Stromal cell of bone marrow (primary cell): ENCODE results near the gene NDUFC1.
"Not testable (repeated sequence)": the region's sequence is repeated elsewhere in the genome, so short reads cannot be mapped to it uniquely, and the experiment has no call there.

Experiments
- DNase-seq: peaks from one replicate; pipeline ENCODE4 v3.0.0-alpha.2; 2012; ENCODE audit warnings: low read depth

NDUFC1 gene

DNA sequence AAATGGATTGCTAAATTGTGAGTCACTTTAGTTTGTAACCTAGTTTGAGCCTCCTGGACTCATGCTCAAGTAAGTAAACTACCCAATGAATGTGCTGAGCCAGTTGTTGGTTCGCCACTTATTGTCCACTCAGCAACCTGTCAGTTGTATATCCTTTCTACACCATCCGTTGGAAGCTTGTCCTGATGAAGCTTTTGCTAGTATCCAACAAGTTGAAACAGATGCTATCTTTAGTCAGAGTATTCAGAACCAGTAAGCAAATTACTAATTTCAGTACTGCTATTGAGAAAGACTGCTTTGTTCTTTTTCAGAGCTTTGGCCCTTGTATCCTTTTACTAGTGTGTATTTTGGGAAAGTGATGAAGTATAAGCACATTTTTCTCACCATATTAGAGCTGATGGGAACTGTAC is 5.3 kb downstream of the NDUFC1 start:
- no peak for DNase-seq

DNA sequence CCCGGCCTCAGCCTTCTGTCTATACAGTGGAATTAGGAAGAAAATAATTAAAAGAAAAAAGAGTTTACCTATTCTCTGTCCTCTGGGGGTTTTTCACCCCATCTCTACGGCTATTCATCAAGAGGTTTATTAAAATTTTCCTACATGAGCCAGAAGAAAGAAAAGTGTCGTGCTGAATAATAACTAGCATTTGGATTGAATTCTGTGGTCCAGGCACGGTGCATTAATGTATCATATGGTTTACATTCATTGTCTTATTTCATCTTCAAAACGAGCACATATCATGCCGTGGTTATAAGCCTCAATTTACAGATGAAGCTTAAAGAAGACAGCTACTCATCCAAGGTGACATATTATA is 6.4 kb downstream of the NDUFC1 start:
- no peak for DNase-seq

DNA sequence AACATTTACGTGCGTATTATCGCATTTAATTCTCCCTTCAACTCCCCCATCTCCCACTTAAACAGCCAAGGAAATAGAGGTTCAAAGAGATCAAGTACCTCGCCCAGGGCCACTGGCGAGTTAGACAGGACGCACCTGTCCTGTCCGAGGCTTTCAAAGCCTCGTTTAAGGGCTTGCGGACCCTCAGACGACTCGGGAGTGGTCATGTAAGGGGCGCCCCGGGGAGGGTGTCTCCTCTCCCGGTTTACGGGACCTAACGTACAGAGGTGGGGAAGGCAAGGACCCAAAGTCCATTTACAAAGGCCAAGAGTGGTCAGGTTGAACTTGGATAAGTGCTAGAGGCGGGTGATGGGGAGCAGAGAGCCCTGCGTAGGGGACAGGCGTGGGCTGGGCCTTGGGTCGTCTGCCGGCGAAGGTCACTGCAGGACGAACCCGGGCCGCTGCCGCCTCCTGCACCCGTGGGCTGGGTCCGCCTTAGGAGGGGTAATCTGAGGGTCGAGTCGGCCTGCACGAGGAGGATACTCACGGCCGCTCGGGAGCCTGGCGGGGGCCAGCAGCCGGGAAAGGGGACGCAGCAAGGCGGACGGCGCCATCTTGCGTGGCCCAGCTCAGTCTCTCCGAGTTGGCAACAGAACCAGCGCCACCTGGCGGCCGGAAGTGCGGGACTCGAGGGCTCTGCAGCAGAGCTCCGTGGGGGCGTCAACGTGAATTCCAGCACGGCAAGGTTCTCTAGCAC is 6.9 kb downstream of the NDUFC1 start:
- peak; percentile 83 for DNase-seq

DNA sequence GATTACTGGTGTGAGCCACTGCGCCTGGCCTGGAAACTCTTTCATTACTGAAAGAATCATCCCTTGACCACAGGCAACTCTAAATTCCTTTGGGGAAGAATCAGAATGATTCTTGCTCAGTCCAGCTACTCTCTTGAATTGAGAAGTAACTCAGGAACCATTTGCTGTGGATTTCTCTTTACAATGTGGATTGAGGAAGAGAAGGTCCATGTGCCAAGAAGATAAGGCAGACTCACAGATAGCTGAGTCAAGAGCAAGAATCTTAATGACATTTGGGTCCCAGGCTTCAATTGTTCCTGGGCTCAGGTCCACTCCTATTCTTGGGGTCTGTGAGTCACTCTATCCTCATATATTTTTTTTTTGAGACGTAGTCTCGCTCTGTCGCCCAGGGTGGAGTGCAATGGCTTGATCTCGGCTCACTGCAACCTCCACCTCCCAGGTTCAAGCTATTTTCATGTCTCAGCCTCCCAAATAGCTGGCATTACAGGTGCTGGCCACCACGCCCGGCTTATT is 16.0 kb downstream of the NDUFC1 start:
- DNase-seq: no peak

DNA sequence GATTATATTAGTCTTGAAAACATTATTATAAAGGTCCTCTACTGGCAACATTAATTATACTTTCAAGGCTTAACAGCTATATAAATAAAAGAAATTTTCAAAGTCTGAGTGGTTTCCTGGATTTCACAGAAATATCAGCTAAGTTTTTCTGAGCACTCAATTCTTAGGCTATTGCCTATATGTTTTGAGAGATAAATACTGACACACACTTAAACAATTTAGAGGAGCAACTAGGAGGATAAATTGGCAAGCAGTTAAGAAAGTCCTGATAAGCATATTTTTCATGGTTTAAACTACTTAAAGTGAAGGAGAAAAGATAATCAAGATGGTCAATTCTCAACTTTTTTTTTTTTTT is 19.6 kb downstream of the NDUFC1 start:
- no peak for DNase-seq

DNA sequence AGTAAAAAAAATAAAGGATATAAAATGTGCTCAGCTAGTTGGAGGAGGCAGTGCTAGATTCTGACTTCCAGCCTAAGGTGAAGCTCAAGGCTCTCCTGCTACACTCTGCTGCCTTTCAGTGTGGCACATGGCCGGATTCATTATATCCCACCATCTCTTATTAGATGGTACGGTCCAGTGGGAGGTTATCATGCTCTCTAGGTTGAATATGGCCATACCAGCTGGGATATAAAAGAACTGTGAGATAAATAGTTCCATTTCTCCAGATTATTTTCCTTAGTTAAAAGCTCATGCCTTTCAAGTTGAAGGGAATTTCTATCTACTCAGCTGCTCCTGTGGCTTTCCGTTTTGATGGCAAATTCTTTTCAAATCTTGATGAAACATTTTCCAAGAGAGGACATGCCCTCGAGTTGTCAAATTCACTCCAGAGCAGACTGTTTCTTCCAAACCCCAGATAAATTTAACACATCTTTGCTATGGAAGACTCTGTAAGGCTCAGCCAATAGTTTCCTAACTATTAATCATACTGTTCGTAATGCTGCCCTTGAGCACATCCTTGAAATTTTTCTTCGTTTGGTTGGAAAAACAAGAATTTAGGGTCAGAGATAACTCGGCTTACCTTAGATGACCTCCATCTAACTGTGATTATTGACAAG is 20.1 kb downstream of the NDUFC1 start:
- no peak for DNase-seq

DNA sequence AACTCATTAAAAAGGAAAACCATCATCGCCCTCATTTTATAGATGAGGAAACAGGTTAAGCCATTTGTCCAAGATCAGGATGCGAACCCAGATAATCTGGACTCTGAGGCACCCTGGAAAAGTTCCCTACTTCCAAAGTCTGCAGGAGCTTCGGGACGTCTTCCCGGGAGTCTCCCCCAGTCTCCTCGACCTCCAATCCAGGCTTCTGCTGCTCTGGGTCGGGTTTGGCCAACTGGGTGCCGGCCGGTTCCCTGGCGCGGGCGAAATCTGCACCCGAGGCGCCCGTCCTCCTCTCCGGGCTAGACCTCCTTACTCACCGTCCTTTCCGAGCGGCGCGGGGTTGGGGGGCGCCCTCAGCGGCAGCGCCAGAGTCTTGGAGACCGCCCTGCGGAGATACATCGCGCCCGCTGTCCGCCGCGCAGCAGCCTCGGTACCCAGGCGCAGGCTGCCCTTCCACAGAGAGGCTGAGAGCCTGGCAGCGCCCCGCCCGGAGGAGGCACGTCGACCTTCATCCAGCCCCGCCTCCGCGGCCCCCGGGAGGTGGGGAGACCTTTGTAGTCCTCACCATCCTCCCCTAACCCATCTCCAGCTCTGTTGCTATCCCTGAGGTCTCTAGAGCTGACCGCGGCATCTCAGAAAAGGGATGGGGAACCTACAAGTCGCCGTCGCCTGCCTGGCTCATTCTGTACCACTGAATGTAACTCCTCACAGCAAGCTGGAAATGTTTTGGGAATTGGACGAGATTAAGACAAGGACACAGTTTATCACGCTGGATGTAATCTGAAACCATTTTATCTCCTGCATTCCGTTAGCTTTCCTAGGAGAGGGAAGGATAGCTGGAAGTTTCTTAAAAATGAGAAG is 22.3 kb downstream of the NDUFC1 start, which contains the start of gene MGARP:
Gene MGARP (minus strand): TSS at position 466 of the 861 bp plus-strand sequence. CDS start 67 bp downstream, at position 399.
- no peak for DNase-seq

DNA sequence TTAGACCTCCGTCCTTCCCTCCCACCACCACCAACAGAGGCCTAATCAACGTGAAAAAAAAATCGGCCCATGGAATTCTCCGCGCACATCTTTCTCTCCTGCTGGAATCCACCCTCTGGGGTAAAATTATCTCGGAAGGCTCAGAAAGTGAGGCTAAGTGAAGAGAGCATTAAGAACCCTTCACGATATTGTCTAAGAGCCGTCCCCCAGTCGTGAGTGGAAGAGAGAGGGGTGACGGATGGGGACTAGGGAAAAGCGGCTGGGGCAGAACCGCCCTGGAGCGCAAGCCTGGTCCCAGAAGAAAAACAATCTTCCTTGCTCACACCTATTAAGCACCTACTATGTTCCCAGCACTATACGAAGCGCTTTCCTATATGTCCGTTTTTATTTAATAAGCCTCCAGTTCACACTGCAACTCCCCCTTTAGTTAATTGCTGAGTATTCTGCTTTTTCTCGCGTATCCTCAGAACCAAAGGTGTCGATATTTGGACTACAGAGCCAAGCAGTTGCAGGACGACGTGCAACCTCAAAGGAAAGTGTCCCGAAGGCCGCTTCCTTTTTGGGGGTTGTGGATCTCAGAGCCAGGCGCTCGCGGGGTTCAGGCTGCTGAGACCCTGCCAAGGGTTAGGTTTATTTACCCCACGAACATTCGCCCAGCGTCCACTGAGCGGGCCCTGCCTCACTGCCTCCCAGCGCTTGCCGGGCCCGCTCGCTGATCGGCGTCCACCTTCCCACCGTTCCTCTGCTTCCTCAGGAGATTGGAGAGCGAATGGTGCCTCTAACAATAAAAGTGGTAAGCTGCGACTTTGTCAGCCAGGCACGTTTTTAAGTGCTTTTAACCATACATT is 23.1 kb downstream of the NDUFC1 start:
- no peak for DNase-seq

DNA sequence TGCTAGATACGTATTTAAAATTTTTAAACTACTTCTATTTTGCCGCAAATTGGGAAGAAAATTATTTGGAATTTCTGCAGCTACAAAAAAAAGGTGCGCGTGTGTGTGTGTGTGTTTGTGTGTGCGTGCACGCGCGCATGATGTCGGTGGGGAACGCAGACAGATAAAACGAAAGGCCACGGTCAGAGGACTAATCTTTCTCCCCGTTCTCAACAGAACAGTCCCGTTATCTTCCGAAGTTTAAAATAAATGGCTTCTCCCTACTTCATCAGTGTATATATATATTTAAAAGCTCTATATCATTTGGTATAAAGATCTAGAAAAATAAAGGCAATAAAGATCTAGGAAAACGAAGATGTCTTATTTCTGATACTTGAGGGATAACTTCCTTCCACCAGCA is 23.8 kb downstream of the NDUFC1 start:
- no peak for DNase-seq

DNA sequence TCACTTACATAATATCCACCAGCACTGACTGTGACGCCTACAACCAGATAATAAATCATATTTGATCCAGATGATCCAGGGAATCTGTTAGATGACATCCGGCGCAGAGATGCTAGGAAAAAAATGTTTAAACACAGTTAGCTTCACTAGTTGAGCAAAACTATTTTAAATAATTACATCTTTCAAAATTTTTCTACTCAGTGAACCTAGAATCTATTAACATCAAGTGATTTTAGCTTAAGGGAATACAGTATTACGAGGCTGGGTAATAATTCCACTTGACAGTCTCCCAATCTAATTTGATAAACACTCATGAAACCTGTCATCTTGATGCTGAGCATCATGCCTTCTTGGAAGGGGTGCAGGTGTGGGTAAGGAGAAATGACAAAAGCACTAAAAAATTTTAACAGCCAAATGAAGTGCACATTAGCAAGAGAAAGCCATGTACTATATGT is 27.0 kb downstream of the NDUFC1 start:
- DNase-seq: no peak

DNA sequence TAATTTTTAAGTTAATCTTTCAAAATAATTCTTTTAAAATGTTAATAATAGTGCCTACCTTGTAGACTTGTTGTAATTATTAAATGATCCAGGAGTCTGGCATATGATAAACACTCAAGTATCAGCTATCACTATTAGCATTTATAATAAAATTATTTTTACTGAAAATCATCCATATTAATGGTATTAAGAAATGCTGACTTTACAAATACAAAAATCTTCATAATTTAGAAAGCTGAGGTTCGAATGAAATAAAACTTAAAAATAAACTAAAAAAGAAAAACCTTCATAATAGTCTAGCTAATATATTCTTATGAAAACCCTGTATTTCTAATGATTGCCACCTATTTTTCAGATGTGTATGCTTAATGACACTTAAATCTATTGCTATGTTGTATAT is 27.5 kb downstream of the NDUFC1 start:
- no peak for DNase-seq

DNA sequence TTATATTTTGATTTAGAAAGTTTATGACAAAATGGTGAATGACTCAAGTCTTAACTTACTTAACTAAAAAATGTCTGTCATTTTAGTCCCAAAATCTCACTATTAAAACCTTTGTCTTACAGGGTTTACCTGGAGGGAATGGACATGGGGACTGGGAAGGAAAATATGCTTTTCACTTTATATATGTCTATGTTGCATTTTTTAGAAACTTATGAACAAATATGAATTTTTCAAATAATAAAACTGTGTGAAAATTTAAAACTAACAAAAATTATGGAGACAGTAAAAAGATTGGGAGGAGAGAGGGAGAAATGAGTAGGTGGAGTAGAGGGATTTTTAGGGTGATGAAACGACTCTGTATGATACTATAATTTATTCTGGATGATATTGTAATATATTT is 28.4 kb downstream of the NDUFC1 start:
- no peak for DNase-seq

DNA sequence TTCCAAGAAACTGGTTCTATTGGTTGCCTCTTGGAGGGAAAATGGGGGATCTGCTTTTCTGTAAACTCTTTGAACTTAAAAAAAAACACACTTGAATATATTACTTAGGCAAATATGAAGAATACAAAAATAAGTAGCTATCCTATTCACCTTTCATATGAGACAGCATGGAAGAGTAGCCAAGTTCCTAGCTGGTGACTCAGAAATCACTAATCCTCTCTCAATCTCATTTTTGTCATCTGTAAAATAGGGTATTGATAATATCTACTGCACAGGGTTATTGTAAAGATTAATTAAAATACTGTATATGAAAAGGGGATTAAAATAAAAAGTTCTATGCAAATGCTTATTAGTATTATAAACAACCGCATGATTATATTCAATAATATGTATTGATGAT is 35.0 kb downstream of the NDUFC1 start:
- DNase-seq: no peak

DNA sequence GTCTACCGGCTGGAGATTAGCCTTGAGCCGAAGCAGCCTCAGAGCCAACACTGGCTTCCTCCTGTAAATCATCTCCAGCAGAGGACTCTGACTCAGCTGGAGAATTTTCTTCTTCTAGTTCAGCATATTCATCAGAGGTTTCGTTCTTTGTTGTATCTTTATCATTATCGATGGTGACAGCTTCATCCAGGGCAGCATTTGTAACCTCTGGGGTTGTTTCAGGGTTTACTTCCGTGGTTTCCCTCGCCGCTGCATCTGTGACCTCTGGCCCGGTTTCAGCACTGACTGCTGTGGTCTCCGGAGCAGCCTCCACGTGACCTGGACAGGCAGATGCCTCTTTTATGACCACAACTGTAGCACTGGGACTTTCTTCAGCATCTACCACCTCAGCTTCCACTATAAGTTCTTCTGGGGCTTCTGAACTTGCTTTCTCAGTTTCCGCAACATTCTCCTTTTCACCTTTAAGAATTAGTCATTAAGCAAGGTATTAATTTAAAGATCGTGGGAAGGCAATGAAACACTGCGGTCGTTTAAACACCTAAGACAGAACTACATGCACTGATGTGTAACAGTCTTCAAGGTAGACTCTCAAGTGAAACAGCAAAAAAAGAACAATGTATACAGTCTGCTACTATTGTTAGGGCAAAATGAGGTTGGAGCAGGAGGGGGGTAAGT is 35.6 kb downstream of the NDUFC1 start:
- peak; percentile 45 for DNase-seq

DNA sequence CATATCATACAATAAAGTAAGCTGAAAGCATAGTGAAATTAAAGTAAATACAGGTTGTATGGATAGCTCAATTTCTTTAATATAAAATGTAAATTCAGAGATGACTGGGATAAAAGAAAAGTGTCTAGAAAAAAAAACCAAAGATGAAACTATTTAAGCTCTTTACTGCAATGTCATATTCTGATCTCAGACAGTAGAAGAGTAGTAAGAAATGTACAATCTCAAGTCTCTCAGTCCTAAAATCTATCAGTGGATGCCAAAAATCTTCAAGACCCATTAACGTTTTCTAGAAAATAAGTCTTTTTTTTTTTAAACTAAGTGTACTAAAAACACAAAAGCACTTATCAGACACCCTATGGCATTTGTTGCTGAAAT is 36.1 kb downstream of the NDUFC1 start:
- no peak for DNase-seq

DNA sequence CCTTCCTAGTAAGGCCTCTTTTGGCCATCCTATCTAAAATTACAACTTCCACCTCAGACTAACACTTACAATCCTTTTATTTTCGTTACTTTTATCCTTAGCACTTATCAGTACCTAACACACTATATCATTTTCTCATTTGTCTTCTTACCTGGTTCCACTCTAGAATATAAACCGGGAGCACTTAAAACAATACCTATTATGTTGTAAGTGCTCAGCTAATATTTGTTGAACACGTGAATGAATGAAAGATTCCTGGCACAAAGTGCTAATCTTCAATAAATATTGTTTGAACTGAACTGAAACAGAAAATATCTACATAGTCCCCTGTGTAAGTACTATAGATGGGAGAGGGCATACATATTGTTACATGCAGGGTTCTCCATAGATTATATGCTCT is 36.6 kb downstream of the NDUFC1 start:
- DNase-seq: no peak

DNA sequence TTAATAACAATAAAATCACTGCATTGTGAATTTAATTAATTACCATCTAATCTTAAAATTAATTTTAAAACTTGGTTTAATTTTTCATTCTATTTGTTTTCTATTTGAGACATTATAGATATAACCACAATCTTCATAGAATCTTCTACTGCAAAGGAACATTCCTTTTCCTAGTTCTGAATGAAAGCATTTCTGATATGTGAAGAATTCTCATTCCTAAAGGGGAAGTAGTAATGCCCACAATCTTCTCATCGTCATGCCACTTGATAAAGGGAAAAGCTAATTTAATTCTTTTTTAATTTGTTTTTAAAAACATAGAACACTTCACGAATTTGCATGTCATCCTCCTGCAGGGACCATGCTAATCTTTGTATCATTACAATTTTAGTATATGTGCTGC is 45.9 kb downstream of the NDUFC1 start:
- no peak for DNase-seq

DNA sequence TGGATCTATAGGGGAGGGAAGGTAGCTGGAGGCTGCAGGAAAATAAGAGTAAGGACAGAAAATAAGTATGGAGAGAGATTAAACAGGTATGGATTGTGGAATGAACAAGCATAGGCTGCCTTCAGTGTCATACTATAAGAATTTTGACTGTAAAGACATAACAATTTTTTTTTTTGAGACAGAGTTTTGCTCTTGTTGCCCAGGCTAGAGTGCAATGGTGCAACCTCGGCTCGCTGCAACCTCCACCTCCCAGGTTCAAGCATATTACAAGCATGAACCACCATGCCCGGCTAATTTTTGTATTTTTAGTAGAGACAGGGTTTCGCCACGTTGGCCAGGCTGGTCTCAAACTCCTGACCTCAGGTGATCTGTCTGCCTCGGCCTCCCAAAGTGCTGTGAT is 46.7 kb downstream of the NDUFC1 start:
- not testable (repeated sequence) for DNase-seq

DNA sequence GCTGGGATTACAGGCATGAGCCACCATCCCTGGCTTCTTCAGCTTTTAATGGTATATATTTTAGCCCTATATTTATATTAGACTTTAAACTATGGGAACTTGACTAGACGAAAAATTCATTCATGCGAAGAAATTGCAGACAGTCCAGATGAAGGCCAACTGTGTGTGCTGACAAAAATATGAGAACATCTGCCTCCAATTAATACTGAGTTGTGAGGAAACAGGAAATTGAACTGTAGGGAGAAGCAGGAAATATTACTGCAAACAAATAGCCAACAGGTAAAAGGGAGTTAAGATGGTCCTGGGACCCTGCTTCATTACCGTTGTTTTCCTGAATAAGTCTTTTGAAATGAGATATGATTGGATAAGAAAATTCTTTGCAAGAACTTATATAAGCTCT is 48.6 kb downstream of the NDUFC1 start:
- DNase-seq: no peak

DNA sequence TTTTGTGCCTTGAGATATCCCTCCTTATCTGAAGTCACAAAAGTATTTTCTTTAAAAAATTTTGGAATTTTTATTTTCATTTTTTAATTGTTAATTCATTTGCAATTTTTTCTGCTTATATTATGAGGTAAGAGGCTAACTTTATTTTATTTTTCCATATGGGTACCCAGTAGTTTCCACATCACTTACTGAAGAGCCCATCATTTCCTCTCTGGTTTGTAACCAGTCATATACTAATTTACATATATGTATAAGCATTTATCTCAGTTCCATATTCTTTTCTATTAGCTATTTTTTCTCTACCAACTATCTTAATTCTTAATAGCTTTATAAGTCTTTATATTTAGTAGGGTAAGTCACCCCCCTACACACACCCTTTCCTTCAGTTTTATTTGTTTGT is 49.2 kb downstream of the NDUFC1 start:
- no peak for DNase-seq

DNA sequence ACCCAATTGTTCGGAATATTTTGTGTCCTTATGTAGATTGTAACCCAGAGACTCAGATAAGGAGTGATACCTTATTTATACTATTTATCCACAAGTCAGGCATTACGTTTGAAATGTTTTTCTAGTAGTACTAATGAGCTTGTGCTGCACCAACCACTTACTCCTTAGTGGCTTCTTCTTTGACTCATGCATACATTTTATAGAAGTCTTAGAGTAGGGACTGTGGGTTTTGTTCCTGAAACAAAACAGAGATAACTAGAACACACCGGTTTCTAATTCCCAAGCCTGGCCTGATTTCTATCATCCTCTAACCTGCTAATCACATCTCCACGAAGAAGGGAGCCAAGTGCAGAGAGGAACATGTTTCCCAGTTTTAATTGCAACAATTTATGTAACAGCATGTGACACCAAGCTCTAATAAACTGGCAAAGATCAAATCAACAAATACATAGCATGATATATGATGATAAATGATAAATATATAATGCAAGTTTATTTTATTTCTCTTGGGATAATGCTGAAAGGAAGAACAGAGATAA is 54.5 kb downstream of the NDUFC1 start:
- no peak for DNase-seq
